UCSD-AML1 (cell line): Measurements from ENCODE around the gene EGR4.

Source experiments
- DNase-seq: peaks from one replicate; lab custom pipeline; 2025; ENCODE audit not compliant: unreplicated experiment; lab: John Stamatoyannopoulos, UW

The EGR4 gene

DNA sequence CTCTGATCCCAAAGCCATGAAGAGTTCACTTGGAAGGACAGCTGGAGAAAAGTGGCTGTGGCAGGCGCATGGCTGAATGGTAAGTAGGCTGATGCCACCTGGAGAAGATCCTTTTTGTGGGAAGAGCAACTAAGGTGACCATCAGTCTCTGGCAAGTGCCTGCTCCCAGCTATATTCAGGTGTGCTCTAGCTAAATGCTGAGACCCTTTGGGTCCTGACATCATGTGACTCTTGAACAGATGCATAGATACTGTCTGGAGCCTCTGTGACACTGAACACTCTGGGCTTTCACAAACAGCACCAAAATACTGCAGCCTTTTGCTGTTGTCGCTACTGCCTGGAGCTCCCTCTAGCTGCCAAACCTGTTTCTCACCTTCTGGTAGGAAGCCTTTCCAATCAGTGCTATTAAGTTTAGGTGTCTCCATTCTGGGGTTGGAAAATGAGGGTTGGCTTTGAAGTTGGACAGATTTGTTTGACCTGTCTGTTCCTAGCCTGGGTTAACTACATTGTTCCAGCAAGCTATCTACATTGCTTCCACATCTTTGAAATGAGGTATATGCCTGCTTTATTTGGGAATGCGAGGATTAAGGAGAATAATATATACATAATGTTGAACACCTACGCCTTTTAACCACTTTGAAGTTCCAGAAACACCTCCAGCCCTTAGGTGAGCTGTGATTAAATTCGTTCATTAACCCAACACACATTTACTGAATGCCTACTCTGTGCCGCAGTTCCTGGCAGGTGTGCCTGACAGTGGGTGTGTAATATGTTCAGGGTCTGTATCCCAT is 3.1 kb downstream of the EGR4 start:
- DNase-seq, result peak; percentile 20

DNA sequence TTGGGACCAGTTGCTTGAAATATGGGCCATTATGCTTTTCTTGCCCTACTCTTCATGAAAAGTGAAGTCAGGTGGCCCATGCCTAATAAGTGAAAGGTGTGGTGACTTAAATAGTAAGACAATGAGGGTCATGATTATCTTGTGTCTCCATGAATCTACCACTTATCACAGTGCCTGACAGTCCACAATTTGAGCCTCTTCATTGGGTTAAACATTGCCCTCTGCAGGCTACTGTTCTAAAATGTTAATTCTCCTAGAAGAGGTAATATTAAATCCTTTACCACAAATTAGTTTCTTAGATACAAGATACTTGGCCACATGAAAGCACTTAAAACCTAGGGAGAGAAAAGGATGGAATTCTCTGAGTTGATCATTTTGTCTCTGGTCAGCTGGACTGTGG is 4.0 kb downstream of the EGR4 start:
- DNase-seq, result no peak

DNA sequence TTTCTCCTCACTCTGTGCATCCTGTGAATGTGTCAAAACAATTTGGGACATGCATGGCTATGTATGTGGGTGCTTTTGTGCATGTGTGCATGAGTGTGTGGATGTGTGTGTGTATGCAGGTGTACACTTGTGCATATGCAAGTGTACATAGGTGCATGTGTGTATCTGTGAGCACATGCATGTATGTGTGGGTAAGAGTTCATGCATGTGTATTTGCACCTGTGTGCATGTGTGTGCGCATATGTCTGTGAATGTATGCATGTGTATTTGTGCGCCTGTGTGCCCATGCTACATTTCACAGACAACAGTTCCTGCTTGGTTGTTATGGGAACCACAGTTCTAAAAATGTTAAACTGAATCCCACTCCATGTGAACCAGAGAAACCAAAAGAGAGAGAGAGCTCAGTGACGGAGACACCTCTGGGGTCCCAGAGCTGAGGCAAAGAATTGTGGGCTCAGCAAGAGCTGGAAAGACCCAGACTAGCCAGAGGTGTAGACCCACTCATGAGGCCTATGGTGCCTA is 7.2 kb downstream of the EGR4 start:
- DNase-seq, result no peak

DNA sequence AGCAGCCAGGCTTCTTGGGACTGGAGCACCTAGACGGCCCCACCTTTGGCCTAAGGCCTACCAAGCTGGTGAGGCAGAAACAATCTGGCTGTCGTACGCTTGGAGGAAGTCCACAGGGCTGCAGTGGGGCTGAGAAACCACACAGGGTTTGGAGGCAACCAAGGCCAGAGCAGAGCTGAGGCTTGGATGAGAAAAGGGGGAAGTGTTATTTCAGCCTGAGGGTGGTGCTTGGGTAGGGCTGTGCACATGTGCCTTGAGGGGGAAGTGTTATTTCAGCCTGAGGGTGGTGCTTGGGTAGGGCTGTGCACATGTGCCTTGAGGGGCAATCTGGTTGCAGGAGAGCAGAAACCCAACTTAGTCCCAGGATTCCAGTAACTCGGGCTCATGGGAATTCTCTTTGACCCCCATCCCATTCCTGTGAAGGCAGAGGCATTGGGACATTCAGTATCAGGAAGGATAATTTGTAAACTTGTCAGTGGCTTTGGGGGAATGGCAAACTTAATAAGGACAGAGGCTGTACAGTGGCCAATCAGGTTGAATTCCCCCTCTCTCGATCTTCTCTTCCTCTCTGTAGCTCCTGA is 8.1 kb downstream of the EGR4 start:
- peak; percentile 78 for DNase-seq

DNA sequence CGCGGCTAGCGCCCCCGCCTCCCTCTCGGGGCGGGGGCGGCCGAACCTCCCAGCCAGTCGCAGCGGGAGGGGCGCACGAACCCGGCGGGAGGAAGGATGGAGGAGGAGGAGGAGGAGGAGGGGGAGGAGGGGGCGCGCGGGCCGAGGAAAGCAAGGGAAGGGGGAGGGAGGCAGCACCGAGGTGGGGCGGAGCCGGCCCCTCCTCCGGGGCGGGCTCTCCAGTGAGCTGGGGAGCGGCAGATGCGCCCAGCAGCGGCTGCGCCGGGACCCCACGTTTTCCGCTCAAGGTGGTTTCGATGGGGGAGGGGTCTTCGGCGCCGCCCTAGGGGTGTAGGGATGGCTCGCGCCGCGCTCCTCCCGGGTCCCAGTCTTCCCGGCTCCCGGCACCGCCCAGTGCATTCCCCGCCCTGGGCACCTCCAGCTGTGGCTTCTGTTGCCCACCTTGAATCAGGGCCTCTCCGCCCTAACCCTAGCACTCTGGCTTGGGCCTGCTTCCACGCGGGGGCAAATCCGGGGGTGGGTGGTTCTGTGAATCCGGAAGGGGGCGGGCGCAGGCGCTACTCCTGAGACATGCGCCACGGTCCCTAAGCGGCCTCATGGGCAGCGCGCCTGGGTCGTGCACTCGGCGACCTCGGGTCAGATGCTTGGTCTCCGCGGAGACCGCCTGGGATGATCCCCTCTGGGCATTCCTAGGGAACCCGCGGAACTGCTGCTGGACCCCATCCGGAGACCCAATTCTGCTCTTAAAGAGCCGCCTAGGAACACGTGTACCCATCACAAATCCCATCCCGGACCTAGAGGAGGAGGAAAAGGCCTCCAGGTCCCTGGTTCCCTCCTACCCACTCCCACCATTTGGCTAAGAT is 8.8 kb downstream of the EGR4 start, which contains the start of gene FBXO41:
FBXO41 (minus strand) TSS at position 183 of the 863 bp plus-strand sequence. CDS start 14,848 bp downstream, outside the sequence.
- DNase-seq, result peak; percentile 88

DNA sequence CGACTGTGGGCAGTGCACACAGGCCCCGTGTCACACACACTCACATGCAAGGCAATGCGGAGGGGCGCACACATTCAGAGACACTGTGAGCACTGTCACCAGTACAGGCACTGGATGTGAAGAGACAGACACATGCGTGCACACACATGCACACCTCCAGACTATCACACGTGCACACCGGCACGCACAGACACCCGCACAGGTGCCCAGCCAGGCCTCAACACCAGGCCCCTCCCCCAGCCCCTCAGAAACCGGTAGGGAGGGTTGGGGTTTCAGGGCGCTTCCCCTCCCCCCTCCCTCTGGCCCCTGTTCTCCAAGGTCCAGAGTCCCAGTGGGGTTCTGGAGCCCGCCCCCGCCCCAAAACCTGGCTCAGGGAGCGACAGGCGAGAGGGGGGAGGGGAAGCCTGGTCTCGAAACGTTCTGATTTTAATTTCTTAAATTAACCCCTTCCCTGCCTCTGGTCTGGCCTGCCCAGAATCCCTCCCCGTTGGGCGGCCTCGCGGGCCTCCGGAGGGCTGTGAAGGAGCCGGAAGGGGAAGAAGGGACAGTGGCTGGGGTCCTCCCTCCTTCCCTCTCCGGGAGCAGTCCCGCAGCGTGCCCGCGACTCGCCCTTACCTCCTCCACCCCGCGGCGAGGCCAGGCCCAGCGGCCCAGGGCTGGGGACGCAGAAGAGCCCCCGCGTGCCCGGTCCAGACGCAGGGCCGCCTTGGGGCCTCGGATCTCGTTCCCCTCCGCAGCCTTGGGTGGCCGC is 9.6 kb downstream of the EGR4 start:
- DNase-seq, result peak; percentile 66

DNA sequence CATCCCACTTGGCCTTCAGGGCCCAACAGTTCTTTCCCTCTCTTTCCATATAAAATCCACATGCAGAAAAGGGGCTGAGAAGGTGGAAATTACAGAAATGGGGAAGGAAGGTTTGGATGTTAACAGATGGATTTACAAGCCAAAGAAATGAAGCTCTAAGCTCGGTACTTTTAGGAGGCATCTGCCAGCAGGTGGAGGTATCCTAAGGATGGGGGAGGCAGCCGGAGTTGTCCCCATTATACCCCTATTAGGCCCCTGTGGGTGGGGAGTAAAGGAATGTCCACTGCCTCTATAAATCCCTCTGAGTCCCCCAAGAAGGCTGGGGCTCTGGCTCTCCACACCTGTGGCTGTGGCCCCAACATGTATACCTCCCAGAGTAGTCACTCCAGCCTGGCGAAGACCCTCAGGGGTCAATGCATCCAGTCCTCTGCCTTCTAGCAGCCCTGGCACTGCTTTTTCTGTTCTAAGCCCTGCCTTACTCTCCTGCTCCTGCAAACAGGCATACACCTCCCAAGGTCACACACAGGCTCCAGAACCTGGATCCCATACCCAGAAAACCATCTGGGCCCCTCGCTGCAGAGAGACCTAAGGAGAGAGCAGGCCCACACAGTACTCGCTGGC is 10.3 kb downstream of the EGR4 start:
- no peak for DNase-seq

DNA sequence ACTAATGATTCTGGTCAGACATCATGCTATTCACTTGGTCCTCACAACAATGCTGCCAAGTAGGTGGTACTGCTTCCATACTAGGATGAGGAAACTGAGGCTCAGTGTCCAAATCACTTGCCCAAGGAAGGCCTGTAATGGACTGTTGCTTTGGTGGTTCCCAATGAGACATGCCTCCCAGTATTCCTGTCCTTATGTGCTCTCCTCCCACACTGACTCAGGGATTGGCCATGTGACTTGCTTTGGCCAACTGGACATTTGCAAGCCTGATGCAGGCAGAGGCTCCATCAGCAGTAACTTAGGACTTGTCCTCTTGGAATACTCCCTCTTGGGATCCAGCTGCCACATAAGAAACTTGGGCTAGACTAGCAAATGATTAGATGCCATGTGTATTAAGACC is 12.1 kb downstream of the EGR4 start:
- no peak for DNase-seq

DNA sequence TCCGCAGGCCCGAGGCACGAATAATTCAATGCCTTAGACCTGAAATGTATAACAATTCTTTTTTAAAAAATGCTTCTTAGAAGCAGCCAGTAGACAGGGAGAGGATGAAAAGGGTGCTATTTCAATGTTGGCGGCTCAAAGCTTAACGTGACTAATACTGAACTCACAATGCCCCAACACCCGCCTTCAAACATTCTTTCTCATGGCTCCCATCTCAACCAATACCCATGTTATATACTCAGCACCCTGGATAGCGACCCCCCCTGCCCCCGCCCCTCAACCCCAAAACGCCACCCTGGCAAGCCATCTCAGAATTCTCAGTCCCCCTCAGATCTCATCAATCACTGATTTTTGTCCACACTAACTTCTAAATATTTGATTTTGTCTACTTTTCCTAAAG is 13.5 kb downstream of the EGR4 start:
- no peak for DNase-seq

DNA sequence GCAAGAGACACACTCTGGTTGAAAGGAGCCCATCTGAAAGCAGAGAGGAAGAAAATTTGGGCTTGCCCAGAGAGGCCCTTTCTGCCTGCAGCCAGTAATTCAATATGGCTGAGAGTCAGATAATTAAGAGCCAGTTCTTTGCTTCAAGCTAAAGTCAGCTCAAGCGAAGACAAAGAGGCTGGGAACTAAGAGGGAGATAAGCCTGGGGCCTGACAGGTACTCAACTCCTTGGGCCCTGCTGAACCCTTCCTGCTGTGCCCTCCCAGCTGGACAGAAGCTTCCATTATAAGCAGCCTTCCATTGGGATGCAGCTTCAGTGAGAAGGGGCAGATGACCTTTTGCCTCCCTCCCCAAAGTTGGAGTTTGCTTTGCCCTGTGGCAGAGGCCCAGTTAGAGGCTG is 21.1 kb downstream of the EGR4 start:
- DNase-seq, result no peak

DNA sequence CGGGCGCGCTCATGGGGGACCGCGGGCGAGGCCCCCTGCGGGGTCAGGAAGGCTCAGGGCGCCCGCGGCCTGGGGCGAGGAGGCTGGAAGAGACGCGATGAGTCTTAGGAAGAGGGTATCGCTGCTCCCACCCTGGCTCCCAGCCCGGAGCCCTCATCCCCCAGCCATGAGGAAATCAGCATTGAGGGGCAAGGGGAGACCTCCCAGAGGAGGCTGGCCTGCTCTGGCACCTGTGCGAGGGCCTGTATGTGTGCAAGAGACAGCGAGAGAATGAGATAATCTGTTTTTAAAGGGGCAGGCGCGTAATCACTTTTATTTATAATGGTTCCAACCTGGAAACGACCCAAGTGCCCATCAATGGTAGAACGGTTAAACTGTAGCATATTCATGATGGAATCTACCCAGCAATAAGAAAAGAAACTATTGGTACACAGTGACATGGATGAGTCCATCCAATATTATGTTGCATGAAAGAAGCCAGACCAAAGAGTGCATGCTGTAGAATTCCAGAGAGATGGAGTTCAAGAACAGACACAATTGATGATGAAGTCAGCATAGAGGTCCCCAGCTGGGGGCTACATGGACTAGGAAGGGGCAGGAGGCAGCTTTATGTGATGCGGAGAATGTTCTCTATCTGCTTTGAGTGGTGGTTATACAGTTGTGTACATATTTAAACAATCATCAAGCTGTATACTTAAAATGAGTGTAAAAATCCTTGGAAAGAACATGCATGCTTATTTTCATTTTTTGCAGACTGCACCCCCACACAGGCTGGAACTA is 23.5 kb downstream of the EGR4 start:
- DNase-seq, result no peak

DNA sequence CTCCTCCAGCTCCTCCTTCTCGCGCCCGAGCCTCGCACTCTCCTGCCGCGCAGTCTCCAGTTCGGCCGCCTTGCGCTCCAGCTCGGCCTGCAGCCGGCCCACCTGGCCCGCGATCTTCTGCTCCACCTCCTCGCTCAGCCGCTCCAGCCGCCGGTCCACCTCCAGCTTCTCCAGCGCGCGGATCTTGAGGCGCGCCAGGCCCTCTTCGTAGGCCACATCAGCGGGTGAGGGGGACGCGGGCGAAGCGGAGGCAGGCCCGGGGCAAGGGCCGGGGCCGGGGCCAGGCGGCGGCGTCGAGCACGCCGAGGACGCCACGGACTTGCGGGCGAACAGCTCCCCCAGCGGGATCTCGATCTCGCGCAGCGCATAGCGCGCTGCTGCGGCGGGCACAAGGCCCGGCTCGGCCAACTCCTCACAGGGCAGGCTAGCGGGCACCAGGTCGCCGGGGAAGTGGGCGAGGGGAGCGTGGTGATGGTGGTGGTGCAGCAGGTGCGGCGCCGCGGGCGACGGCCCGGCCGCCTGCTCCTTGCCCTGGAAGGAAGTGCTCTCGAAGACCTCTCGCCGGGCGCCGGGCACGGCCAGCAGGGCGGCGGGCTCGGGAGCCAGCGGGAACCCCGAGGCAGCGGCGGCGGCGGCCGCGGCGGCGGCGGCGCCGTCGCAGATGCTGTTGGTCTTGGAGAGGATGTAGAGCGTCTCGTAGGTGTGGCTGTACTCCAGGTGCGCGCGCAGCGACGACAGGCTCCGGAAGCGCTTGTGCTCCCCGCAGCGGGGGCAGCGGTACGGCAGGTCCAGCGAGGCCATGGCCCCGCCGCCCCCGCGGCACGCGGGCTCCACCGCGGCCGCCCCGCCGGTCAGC is 24.3 kb downstream of the EGR4 start:
- DNase-seq, result no peak

DNA sequence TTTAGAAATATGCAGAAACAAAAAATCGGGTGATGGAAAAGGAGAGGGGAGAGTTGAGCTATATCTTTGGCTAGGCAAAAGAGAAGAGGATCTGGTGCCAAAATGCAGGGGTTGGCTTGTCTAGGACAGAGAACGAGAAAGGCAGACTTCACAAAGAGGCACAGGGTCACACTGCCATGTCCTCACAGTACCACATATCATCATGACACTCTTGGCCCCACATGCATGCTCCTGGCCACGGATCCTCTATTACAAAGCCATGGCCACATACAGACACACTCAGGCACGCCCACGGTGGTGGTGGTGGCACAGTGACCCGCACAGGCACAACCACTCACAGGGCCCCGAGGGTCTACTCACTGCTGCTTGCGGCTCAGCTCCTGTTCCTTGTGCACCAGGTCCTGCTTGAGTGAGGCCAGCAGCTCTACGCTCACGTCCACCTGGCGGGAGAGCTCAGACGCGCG is 24.9 kb downstream of the EGR4 start:
- no peak for DNase-seq

DNA sequence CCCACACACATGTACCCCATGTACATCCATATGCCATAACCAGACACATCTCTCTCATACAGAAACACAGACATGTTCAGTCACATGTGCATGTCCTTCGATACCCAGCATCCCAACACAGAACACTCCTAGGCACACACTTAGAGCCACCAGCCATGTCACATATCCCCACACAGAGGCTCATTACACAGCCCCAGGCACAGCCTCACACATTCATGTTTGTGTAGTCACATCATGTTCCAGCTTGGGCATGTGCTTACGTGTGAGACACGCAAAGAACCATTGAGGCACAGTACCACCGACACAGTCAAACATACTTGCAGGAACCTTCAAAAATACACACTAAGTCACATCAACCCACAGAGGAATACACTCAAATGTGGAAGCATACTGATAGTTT is 26.3 kb downstream of the EGR4 start:
- DNase-seq, result no peak

DNA sequence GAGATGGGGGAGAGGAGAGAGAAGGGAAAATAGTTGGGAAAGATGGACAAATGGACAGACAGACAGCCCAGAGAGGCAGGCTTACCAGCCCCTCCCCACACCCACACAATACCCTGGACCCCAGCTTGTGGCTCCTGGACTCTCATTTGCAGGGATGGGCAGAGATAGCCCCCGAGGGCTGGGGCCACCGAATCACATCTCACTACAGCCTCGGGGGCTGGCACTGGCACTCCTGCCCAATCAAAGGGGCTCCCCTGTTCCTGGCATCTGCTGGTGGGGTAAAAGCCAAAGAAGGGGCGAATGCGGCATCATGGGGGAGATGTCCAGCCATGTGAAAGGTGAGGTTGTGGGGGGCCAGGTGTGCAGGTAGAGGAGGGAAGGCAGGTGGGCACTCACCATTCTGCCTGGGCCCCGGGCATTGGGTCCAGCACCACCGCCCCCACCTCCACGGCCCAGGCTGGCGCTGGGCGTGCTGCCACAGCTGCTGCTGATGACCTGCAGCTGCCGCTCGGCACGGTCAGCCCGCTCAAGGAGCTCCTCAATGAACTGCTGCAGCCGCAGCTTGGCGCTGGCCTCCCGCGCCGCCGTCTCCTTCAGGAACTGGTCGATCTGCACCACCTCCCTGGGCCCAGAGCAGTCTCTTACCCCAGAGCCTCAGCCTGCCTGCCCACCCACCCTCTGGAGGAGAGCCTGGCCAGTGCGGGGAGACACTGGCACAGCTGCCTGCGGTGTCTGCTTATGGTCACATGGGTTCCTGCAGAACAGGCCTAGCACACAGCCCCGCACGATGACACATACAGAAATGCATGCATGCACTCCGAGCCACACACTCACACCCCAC is 27.1 kb downstream of the EGR4 start:
- no peak for DNase-seq

DNA sequence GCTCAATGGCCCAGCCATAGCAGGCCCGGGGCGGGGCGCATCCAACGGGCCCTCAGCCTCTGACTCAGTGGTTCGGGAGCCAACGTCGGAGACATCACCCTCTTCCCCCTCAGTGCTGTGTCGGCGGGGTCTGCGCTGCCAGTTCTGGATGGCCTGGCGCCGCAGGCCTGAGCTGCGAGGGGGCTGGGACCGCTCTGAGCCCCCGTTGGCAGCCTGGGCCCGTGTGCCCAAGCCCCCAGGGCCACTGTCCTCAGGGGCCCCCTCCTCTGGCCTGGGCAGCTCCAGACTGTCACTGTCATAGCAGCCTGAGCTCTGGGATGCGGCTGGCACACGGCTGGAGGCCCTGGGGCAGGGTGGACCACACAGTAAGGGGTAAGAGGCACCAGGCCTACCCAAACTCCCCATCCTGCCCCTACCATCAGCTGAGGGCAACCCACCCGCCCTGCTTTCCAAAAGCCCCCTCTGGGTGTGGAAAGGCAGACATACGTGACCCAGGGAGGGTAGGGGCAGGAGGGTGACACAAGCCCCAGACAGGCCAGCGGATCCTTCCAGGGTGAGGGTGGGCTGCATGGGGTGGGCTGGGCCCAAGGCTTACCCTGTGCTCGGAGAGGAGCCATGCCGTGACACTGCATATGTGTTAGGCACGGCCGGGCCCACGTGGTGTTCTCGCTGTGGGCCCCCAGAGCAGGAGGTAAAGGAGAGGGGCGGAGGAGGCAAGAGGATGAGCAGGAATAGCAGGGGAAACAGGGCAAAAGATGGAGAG is 27.9 kb downstream of the EGR4 start:
- DNase-seq, result no peak

DNA sequence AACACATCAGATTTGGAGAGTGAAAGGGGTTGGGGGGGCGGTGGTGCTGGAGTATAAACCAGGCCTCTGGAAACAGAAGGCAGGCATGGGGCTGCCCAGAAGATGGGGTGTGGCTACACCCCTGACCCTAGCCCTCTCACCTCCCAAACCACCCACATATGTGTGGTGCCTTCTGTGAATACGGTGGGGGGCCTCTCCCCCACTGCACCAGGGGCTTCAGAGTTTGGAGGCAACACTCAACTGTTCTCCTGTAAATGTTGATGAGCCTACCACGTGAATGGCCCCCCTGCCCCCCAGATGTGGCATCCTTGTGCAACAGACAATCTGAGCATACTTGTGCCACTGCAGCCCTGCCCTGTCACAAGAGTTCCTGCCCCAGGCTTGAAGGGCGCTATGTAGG is 28.6 kb downstream of the EGR4 start:
- no peak for DNase-seq
